HepG2 (cell line): ENCODE results near the gene MAN2B2. TPM values are rescaled to one million over a fixed set of nuclear protein-coding genes. Genes with fewer than 3 reads are reported as not detected.

Source experiments
- AKNA ChIP-seq: sonication (generic); formaldehyde crosslinking; IDR thresholded peaks from 2 replicates; pipeline ENCODE4 v1.4.0; 2020; ENCODE audit warnings: missing genetic modification reagents, borderline replicate concordance
- CREB1 ChIP-seq, 2 experiments: fragments of 450-650 bp in 1 of 2; IDR thresholded peaks; 2 replicates each; pipeline ENCODE4 v1.6.1; 2016 to 2017; ENCODE audit warnings: control low read depth in 1 of 2, mild to moderate bottlenecking in 1 of 2, missing compliant biosample characterization in 1 of 2, missing genetic modification characterization in 1 of 2
- CSRNP2 ChIP-seq: sonication (generic); formaldehyde crosslinking; conservative IDR thresholded peaks from 2 replicates; pipeline ENCODE4 v1.8.0; 2022; ENCODE audit warnings: low read depth, missing genetic modification reagents
- GFI1 ChIP-seq: sonication (generic); formaldehyde crosslinking; IDR thresholded peaks from 2 replicates; pipeline ENCODE4 v1.5.0; 2020; ENCODE audit warnings: missing genetic modification reagents, mild to moderate bottlenecking, borderline replicate concordance
- KDM1A ChIP-seq: IDR thresholded peaks from 2 replicates; pipeline ENCODE4 v1.6.1; 2016; ENCODE audit warnings: missing compliant biosample characterization
- MZF1 ChIP-seq: sonication (generic); formaldehyde crosslinking; IDR thresholded peaks from 2 replicates; pipeline ENCODE4 v1.8.1; 2023; ENCODE audit warnings: mild to moderate bottlenecking, missing genetic modification reagents, borderline replicate concordance
- NFATC3 ChIP-seq: sonication (generic); formaldehyde crosslinking; IDR thresholded peaks from 2 replicates; pipeline ENCODE4 v1.5.1; 2020; ENCODE audit warnings: mild to moderate bottlenecking, missing genetic modification reagents
- NFRKB ChIP-seq: fragments of 450-650 bp; IDR thresholded peaks from 2 replicates; pipeline ENCODE4 v1.6.1; 2017
- NR1H2 ChIP-seq: sonication (generic); formaldehyde crosslinking; IDR thresholded peaks from 2 replicates; pipeline ENCODE4 v1.8.1; 2022; ENCODE audit warnings: low read depth, missing genetic modification reagents, borderline replicate concordance
- TCF7 ChIP-seq: sonication (generic); IDR thresholded peaks from 2 replicates; pipeline ENCODE4 v1.6.1; 2016; ENCODE audit warnings: antibody characterized with exemption, low read depth
- YEATS4 ChIP-seq: sonication (generic); formaldehyde crosslinking; IDR thresholded peaks from 2 replicates; pipeline ENCODE4 v1.4.0; 2020; ENCODE audit warnings: missing genetic modification reagents, borderline replicate concordance
- ZBTB26 ChIP-seq: IDR thresholded peaks from 2 replicates; pipeline ENCODE4 v1.6.1; 2016; ENCODE audit warnings: missing compliant biosample characterization, missing genetic modification reagents, borderline replicate concordance
- ZNF12 ChIP-seq: sonication (generic); formaldehyde crosslinking; IDR thresholded peaks from 2 replicates; pipeline ENCODE4 v1.5.0; 2020; ENCODE audit warnings: missing genetic modification reagents
- ZNF558 ChIP-seq: sonication (generic); formaldehyde crosslinking; IDR thresholded peaks from 2 replicates; pipeline ENCODE4 v1.9.0; 2022; ENCODE audit warnings: mild to moderate bottlenecking, missing genetic modification reagents, borderline replicate concordance
- ZNF616 ChIP-seq: sonication (generic); formaldehyde crosslinking; IDR thresholded peaks from 2 replicates; pipeline ENCODE4 v1.5.0; 2020; ENCODE audit warnings: low read depth, mild to moderate bottlenecking, missing genetic modification reagents
- ZNF816 ChIP-seq: sonication (generic); formaldehyde crosslinking; IDR thresholded peaks from 2 replicates; pipeline ENCODE4 v1.8.0; 2022; ENCODE audit warnings: missing genetic modification reagents, mild to moderate bottlenecking, borderline replicate concordance
- polyA plus RNA-seq, 8 experiments: library from polyadenylated mRNA; depleted of rRNA in 3 of 8; stranded (reverse) in 7 of 8; unstranded in 1 of 8; fragments of >200 nt; fragmentation: Illumina TruSeq in 4 of 8; extraction: Trizol in 4 of 8; gene quantifications; 2 replicates each; pipeline versions ENCODE4 v1.2.1 to v1.2.3, GENCODE V29; 2011 to 2016; ENCODE audit warnings: low read depth in 4 of 8, missing spikeins in 1 of 8, mixed read lengths in 1 of 8; ENCODE audit not compliant: insufficient read depth in 1 of 8
- total RNA-seq, 5 experiments: library from RNA; depleted of rRNA; stranded (reverse); fragments of >200 nt; fragmentation: Illumina TruSeq; extraction: Trizol; gene quantifications; 2 replicates each; pipeline ENCODE4 v1.2.3, GENCODE V29; 2016; ENCODE audit warnings: low read depth in 1 of 5
- TF ChIP-seq, protein P1 (sequence below): sonication (generic); formaldehyde crosslinking; IDR thresholded peaks from 2 replicates; pipeline ENCODE4 v1.4.0; 2020; ENCODE audit warnings: mild to moderate bottlenecking, missing genetic modification reagents
- TF ChIP-seq, protein P2 (sequence below): sonication (generic); formaldehyde crosslinking; IDR thresholded peaks from 2 replicates; pipeline ENCODE4 v1.8.0; 2022; ENCODE audit warnings: mild to moderate bottlenecking, missing genetic modification reagents

Gene MAN2B2
- total and polyA plus RNA-seq, 2 of the 13 experiments (the other 11 are each of a cell fraction or from before 2014, with no cell fraction given) = 4.8 to 5.4 TPM

DNA sequence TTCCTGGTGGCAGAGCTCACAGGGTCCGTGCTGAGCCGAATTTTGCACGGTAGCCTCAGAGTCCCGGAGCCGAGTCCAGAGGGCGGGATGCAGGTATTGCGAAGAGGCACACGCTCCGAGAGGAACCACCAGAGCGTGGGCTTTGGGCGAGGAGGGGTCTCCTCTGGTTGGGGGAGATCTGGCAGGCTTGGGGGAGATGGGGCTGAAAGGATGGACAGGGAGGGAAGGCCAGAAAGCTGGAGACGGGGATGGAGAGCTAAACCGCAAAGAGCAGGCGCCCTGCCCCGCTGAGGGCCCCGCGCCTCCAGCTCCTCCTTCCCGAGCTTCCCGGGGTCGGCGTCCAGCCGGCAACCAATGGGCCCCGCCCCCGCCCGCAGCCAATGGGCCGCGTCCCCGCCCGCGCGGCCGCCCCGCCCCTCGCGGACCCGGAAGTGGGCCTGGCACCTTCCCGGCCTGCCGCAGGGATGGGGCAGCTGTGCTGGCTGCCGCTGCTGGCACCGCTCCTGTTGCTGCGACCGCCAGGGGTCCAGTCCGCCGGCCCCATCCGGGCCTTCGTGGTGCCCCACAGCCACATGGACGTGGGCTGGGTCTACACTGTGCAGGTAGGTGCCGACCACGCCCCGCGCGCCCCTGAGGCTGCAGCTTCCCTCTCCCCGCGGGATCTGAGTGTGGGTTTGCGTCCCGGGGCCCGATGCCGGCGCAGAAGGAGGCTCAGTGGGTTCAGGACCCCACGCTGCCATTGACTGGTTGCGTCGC is at the start of gene MAN2B2 (continued):
- peak; percentile 44; the same call in 1 of the 2 replicates for TF ChIP-seq YEATS4 (CRISPR knock-in tag)
- TF ChIP-seq ZBTB26 (CRISPR knock-in tag) = no peak
- TF ChIP-seq KDM1A (CRISPR knock-in tag) = no peak
- TF ChIP-seq GFI1 = no peak; the same call in 1 of the 2 replicates
- no peak for TF ChIP-seq MZF1
- no peak for TF ChIP-seq CREB1 (IDR thresholded peaks at IDR 0.05)
- no peak for TF ChIP-seq CREB1 (CRISPR knock-in tag; IDR thresholded peaks at IDR 0.05)
- no peak for TF ChIP-seq ZNF12 (CRISPR knock-in tag)
- TF ChIP-seq ZNF558 (CRISPR knock-in tag) = no peak
- TF ChIP-seq, protein P1, sequence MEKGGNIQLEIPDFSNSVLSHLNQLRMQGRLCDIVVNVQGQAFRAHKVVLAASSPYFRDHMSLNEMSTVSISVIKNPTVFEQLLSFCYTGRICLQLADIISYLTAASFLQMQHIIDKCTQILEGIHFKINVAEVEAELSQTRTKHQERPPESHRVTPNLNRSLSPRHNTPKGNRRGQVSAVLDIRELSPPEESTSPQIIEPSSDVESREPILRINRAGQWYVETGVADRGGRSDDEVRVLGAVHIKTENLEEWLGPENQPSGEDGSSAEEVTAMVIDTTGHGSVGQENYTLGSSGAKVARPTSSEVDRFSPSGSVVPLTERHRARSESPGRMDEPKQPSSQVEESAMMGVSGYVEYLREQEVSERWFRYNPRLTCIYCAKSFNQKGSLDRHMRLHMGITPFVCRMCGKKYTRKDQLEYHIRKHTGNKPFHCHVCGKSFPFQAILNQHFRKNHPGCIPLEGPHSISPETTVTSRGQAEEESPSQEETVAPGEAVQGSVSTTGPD (CRISPR knock-in tag) = no peak
- TF ChIP-seq NFATC3 (CRISPR knock-in tag) = no peak
- no peak for TF ChIP-seq TCF7
- TF ChIP-seq, protein P2, sequence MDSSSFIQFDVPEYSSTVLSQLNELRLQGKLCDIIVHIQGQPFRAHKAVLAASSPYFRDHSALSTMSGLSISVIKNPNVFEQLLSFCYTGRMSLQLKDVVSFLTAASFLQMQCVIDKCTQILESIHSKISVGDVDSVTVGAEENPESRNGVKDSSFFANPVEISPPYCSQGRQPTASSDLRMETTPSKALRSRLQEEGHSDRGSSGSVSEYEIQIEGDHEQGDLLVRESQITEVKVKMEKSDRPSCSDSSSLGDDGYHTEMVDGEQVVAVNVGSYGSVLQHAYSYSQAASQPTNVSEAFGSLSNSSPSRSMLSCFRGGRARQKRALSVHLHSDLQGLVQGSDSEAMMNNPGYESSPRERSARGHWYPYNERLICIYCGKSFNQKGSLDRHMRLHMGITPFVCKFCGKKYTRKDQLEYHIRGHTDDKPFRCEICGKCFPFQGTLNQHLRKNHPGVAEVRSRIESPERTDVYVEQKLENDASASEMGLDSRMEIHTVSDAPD (CRISPR knock-in tag) = no peak
- no peak for TF ChIP-seq ZNF816 (CRISPR knock-in tag)
- no peak for TF ChIP-seq NFRKB
- TF ChIP-seq AKNA (CRISPR knock-in tag) = no peak
- no peak for TF ChIP-seq ZNF616
- TF ChIP-seq NR1H2 (CRISPR knock-in tag) = no peak
- TF ChIP-seq CSRNP2 (CRISPR knock-in tag) = no peak
